Activated naive CD8-positive, alpha-beta T cell treated with anti-CD3 and anti-CD28 coated beads for 36 hours (primary cell): ENCODE measurements around the gene PI4KA. TPM values are rescaled to one million over a fixed set of nuclear protein-coding genes. Genes with fewer than 3 reads are reported as not detected.
"Not testable (repeated sequence)": the region's sequence is repeated elsewhere in the genome, so short reads cannot be mapped to it uniquely, and the experiment has no call there.

Source experiments
- DNase-seq: peaks from one replicate; pipeline ENCODE4 v3.0.0; 2021
- H3K27ac Mint-ChIP-seq: one replicate; pipeline ENCODE4 v1.8.0; 2022; ENCODE audit warnings: mild to moderate bottlenecking, moderate library complexity, mixed read lengths
- H3K27me3 Mint-ChIP-seq: one replicate; pipeline ENCODE4 v1.8.0; 2022; ENCODE audit warnings: mild to moderate bottlenecking, mixed read lengths
- H3K36me3 Mint-ChIP-seq: one replicate; pipeline ENCODE4 v1.8.0; 2021; ENCODE audit warnings: mild to moderate bottlenecking, mixed read lengths
- H3K4me1 Mint-ChIP-seq: one replicate; pipeline ENCODE4 v1.8.0; 2021; ENCODE audit warnings: mixed read lengths
- H3K4me3 Mint-ChIP-seq: one replicate; pipeline ENCODE4 v1.8.0; 2022; ENCODE audit warnings: mild to moderate bottlenecking, moderate library complexity, mixed read lengths
- H3K9me3 Mint-ChIP-seq: one replicate; pipeline ENCODE4 v1.8.0; 2022; ENCODE audit warnings: mixed read lengths
- total RNA-seq, 2 experiments: library from RNA; stranded (reverse); gene quantifications; one replicate each; pipeline ENCODE4 v1.2.3, GENCODE V29; 2021

PI4KA gene
- total RNA-seq, 2 experiments from 2014 or later, result 49.3 to 51.3 TPM

- Mint-ChIP-seq H3K27me3 (no peaks in the 10 kb centered on the region), H3K27ac (peak overlapping the region; percentile 3), H3K4me1 (peaks cover 44% of the 10 kb centered on the region), H3K9me3 (no peaks in the 10 kb centered on the region), H3K36me3 (peaks cover 2% of the 10 kb centered on the region), H3K4me3 (no peak overlapping the region)
- no peak for DNase-seq
Observed at GRCh38 chr22:20840646-20841371, 17.8 kb downstream of the PI4KA start.

GRCh38 chr22:20839837-20840645 is 18.6 kb downstream of the PI4KA start:
- H3K27ac Mint-ChIP-seq, result no peak overlapping the region

GRCh38 chr22:20839354-20839753 is 19.3 kb downstream of the PI4KA start:
- H3K4me3 Mint-ChIP-seq, DNase-seq, H3K27ac Mint-ChIP-seq, H3K36me3 Mint-ChIP-seq, H3K9me3 Mint-ChIP-seq, H3K27me3 Mint-ChIP-seq: not testable (repeated sequence)
- peaks cover 34% of the 10 kb centered on the region for H3K4me1 Mint-ChIP-seq

More at GRCh38 chr22:20839837-20840645, 18.6 kb downstream of the PI4KA start:
- Mint-ChIP-seq H3K4me1 (peaks cover 39% of the 10 kb centered on the region), H3K36me3 (peaks cover 2% of the 10 kb centered on the region), H3K27me3 (no peaks in the 10 kb centered on the region), H3K9me3 (no peaks in the 10 kb centered on the region), H3K4me3 (no peak overlapping the region)
- DNase-seq, result no peak

GRCh38 chr22:20836987-20837823 is 21.4 kb downstream of the PI4KA start:
- H3K9me3 Mint-ChIP-seq, result no peaks in the 10 kb centered on the region
- DNase-seq, result no peak
- peaks cover 27% of the 10 kb centered on the region for H3K4me1 Mint-ChIP-seq
- H3K36me3 Mint-ChIP-seq, result peaks cover 7% of the 10 kb centered on the region
- H3K4me3 Mint-ChIP-seq, result no peak overlapping the region
- no peaks in the 10 kb centered on the region for H3K27me3 Mint-ChIP-seq
- no peak overlapping the region for H3K27ac Mint-ChIP-seq

GRCh38 chr22:20834725-20835124 is 23.9 kb downstream of the PI4KA start:
- no peak overlapping the region for H3K27ac Mint-ChIP-seq
- no peak for DNase-seq
- H3K4me1 Mint-ChIP-seq, result peaks cover 7% of the 10 kb centered on the region
- H3K9me3 Mint-ChIP-seq, result no peaks in the 10 kb centered on the region
- peaks cover 7% of the 10 kb centered on the region for H3K36me3 Mint-ChIP-seq
- H3K4me3 Mint-ChIP-seq, result no peak overlapping the region
- H3K27me3 Mint-ChIP-seq, result no peaks in the 10 kb centered on the region

GRCh38 chr22:20834206-20834605 is 24.4 kb downstream of the PI4KA start:
- H3K27ac Mint-ChIP-seq, result no peak overlapping the region
- no peaks in the 10 kb centered on the region for H3K9me3 Mint-ChIP-seq
- H3K4me3 Mint-ChIP-seq, result no peak overlapping the region
- no peaks in the 10 kb centered on the region for H3K27me3 Mint-ChIP-seq
- H3K4me1 Mint-ChIP-seq, result peaks cover 5% of the 10 kb centered on the region
- DNase-seq, result no peak
- H3K36me3 Mint-ChIP-seq, result peaks cover 7% of the 10 kb centered on the region

- Mint-ChIP-seq H3K27ac (no peak overlapping the region), H3K9me3 (no peaks in the 10 kb centered on the region), H3K4me3 (no peak overlapping the region), H3K27me3 (no peaks in the 10 kb centered on the region), H3K4me1 (peaks cover 5% of the 10 kb centered on the region), H3K36me3 (peaks cover 12% of the 10 kb centered on the region)
- no peak for DNase-seq
Observed at GRCh38 chr22:20833225-20833665, 25.4 kb downstream of the PI4KA start.

- Mint-ChIP-seq H3K9me3 (no peaks in the 10 kb centered on the region), H3K4me3 (no peak overlapping the region), H3K4me1 (no peaks in the 10 kb centered on the region), H3K27ac (no peak overlapping the region), H3K36me3 (peaks cover 14% of the 10 kb centered on the region), H3K27me3 (no peaks in the 10 kb centered on the region)
- no peak for DNase-seq
Observed at GRCh38 chr22:20829491-20830134, 29.0 kb downstream of the PI4KA start.

- not testable (repeated sequence) for DNase-seq, H3K4me3 Mint-ChIP-seq, H3K27ac Mint-ChIP-seq, H3K36me3 Mint-ChIP-seq, H3K27me3 Mint-ChIP-seq, H3K9me3 Mint-ChIP-seq, H3K4me1 Mint-ChIP-seq
Observed at GRCh38 chr22:20826373-20827152, 32.0 kb downstream of the PI4KA start.

- Mint-ChIP-seq H3K36me3 (peaks cover 9% of the 10 kb centered on the region), H3K27me3 (no peaks in the 10 kb centered on the region), H3K9me3 (no peaks in the 10 kb centered on the region), H3K27ac (no peak overlapping the region), H3K4me1 (no peaks in the 10 kb centered on the region), H3K4me3 (no peak overlapping the region)
- no peak for DNase-seq
Observed at GRCh38 chr22:20825624-20826023, 33.0 kb downstream of the PI4KA start.

- H3K4me3 Mint-ChIP-seq, DNase-seq, H3K9me3 Mint-ChIP-seq, H3K27ac Mint-ChIP-seq, H3K27me3 Mint-ChIP-seq, H3K36me3 Mint-ChIP-seq, H3K4me1 Mint-ChIP-seq: not testable (repeated sequence)
Observed at GRCh38 chr22:20825216-20825615, 33.4 kb downstream of the PI4KA start.

- Mint-ChIP-seq H3K27ac (no peak overlapping the region), H3K4me3 (no peak overlapping the region), H3K4me1 (no peaks in the 10 kb centered on the region), H3K36me3 (peaks cover 4% of the 10 kb centered on the region), H3K27me3 (no peaks in the 10 kb centered on the region), H3K9me3 (no peaks in the 10 kb centered on the region)
- DNase-seq, result no peak
Observed at GRCh38 chr22:20823264-20823663, 35.3 kb downstream of the PI4KA start.

- H3K9me3 Mint-ChIP-seq, result no peaks in the 10 kb centered on the region
- H3K27ac Mint-ChIP-seq, result no peak overlapping the region
- H3K4me3 Mint-ChIP-seq, result no peak overlapping the region
- no peaks in the 10 kb centered on the region for H3K27me3 Mint-ChIP-seq
- H3K36me3 Mint-ChIP-seq, result peaks cover 3% of the 10 kb centered on the region
- H3K4me1 Mint-ChIP-seq, result no peaks in the 10 kb centered on the region
- no peak for DNase-seq
Observed at GRCh38 chr22:20822240-20822639, 36.4 kb downstream of the PI4KA start.

GRCh38 chr22:20821717-20822239 is 36.8 kb downstream of the PI4KA start:
- H3K4me1 Mint-ChIP-seq, H3K27me3 Mint-ChIP-seq, H3K36me3 Mint-ChIP-seq, H3K9me3 Mint-ChIP-seq, H3K27ac Mint-ChIP-seq, H3K4me3 Mint-ChIP-seq, DNase-seq: not testable (repeated sequence)
